UCSD-AML1 (cell line): ENCODE results near the gene SF3B5.
A peak's percentile ranks its signal among the peaks of the same experiment; 100 is the strongest.
"Not testable (repeated sequence)": the region's sequence is repeated elsewhere in the genome, so short reads cannot be mapped to it uniquely, and the experiment has no call there.

Source experiments
- DNase-seq: peaks from one replicate; lab custom pipeline; 2025; ENCODE audit not compliant: unreplicated experiment; lab: John Stamatoyannopoulos, UW

SF3B5 gene

DNA sequence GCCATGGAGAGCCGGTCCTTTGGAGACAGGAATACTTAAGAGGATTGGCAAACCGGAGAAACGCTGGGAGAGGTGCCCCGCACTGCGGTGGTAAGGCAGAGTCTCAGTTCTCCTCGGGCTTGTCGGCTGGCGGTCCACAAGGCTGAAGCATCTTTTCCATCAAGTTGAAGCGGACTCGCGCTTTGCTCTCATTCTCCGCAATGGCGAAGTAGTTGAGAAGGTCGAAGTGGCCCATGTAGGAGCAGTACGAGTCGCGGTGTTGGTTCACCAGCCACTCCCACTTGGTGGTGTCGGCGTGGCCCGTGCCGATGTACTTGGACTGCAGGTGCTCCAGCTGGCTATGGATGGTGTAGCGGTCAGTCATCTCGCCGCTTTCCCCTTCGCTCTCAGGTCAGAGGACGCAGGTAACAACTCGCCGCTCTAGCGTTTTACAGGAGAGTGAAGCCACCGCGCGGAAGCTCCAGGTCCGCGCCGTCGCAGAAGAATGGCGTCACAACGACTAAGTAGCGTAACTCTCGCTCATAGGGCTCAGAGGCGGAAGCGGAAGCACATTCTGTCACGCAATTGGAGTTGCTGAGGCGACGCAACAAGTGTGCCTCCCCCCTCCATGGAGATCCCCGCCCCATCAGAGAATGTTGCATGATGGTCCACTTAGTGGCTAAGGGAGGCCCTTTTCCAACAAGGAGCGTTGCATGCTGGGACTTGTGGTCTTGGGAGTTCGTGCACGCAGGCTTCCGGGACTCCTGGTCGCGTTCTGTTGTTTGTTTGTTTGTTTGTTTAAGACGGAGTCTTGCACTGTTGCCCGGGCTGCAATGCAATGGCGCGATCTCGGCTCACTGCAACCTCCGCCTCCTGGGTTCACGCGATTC, at the start of gene SF3B5:
Gene SF3B5 (minus strand): TSS at position 440 of the 869 bp plus-strand sequence. CDS start 76 bp downstream, at position 364.
- peak; percentile 98 for DNase-seq

DNA sequence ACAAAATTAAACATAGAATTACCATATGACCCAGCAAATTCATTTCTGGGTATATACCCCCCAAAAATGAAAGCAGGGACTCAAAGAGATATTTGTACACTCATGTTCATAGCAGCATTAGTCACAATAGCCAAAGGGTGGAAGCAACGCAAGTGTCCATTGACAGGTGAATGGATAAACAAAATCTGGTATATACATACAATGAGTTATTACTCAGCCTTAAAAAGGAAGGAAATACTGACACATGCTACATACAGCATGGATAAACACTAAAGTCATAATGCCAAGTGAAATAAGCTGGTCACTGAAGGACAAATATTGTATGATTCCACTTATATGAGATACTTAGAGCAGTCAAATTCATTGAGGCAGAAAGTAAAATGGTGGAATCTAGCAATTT, 49.6 kb upstream of the SF3B5 start:
- DNase-seq, result no peak

DNA sequence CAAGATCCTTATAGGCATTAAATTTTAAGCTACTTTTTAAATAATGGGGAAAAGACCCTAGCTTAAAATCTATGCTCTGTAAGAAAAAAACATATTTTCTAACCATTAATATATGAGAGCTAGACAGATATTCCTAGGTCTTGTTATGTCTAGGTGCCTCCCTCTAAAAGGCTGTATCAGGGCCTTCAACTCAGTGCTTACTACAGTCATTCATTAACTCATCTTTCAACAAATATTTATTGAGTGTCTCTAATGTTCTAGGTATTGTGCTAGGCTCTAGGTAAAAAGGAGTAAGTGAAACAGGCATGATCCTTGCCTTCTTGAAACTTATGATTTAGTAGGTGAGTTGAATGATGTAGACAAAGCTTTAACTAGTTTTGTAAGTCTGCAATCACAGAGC, 48.5 kb upstream of the SF3B5 start:
- no peak for DNase-seq

DNA sequence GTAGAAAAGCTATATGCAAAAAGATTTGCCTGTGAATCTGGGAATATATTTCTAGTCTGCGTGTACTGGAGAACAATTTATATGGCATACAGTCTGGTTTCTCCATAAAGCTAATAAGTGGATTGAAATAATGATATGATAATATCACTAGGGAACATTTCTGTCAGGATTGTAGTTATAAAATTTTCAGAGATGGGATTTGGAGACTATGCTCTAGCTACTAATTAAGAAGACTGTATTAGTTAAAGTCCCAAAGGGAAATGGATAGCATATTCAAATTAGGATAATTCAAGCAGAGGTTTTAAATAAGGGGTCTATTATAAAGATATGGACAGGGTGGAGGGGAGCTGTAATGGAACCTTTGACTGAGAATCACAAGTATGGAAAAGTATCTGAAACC, 47.7 kb upstream of the SF3B5 start:
- DNase-seq, result no peak

DNA sequence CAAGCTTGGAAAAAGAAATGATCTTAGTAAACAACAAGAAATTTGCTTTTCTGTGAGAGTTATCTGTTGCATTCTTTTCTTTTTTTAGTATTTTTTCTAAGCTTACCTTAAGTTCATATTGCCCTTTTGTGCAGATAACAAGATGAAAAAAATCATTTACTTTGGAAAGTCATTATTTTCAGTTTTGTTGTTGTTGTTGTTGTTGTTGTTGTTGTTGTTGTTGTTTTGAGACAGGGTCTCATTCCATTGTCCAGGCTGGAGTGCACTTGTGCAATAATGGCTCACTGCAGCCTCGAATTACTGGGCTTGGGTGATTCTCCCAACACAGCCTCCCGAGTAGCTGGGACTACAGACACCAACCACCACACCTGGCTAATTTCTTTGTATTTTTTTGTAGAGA, 46.1 kb upstream of the SF3B5 start:
- DNase-seq, result no peak

DNA sequence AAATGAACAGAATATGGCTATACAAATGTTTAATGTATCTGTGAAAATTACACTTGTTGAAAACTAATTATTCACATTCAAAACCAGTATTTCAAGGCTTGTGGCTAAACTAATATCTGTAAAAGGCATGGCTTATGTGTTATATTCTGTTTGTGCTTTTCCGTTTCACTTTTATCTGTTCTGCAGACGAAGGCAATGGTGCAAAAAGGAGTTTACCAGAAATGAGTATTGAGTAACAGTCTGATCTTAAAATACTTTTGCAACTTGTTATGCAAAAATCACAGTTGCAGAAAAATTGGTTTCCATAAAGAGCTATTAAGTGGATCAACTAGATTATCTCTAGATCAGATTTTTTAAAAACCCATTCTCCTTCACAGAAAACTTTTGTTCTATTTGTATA, 45.5 kb upstream of the SF3B5 start:
- DNase-seq, result no peak

DNA sequence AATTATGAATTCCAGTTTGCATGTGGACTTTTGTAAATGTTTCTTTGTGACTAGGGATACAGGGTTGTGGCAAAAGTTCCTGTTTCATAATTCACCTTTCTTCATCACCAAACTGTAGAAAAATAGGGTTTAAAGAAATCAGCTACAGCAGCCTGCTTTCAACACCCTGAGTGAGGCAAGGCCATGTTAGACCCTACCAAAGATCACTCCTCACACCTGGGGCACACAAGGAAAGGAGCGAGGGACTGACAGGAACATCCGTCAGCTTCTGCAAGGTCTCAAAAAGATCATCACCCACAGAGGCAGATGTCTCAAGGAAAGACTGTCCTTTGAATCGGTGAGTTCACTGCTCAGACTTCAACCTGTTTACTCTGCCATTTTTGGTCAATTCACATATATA, 44.4 kb upstream of the SF3B5 start:
- no peak for DNase-seq

DNA sequence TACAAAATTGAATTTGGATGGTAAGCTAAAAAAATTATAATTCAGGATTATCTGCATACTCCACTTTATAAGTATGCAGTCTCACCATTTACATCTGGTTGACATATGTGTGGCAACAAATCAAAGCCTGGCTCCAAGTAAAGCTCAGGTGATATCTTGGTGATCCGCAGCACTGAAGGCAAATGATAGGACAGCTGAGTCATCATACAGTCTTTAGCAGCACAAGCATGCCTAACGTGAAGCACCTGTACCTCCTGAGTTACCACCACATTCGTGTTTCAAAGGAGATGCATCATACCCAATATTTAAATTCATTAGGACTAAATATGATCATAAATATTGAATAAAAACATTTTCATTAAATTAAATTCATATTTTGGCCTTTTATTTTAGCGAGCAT, 43.2 kb upstream of the SF3B5 start:
- DNase-seq, result no peak

DNA sequence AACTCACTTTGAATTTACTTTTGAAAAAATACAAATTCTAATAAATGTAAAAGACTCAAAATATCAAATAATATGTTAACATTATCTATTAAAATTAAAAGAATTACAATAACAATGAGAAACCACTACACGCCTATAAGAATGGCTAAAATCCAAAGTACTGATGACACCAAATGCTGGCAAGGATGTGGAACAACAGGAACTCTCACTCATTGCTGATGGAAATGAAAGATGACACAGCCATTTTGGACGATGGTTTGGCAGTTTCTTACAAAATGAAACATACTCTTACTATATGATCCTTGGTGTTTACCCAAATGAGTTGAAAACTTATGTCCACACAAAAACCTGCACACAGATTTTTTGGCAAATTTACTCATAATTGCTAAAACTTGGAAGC, 39.4 kb upstream of the SF3B5 start:
- no peak for DNase-seq

DNA sequence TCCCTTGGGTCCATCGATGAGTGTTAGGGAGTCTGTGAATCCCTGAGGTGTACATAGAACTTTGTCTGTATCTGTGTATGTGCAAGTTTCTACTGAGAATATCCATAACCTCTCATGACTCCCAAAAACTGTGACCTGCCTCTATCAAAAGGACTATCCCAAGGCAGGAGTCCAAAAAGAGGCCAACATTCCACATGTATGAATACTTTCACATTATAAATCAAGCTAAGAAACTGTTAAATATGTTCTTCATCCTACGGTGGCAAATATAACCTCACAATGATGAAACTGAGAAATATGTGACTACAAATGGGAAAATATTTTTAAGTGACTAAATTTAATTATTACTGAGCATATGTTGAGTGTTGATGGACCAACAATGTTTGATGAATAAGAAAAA, 38.8 kb upstream of the SF3B5 start:
- no peak for DNase-seq

DNA sequence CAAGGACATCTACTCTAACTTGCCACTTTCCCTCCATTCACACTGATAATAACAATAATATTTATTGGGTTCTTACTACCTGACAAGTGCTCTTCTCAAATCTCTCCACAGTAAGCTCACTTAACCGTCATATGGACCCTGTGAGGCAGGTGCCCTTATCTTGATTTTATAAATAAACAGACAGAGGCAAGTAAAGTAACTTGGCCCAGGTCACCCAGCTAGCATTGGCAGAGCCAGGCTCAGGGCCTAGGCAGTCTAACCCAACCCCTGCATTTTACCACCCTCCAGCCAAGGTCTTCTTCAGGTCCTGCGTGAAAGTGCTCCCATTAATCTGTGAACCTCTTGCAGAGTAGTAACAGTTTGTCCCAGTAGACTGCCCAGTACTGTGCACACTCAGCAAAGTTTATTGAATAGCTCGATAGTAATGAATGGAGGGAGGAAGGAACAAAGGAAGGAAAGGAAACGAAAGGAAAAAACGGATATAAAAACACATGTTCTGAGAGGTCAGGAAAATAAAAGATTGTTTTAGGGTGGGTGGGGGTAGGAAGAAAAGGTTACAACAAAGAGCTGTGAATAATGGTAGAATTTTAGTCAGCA, 38.0 kb upstream of the SF3B5 start:
- no peak for DNase-seq

DNA sequence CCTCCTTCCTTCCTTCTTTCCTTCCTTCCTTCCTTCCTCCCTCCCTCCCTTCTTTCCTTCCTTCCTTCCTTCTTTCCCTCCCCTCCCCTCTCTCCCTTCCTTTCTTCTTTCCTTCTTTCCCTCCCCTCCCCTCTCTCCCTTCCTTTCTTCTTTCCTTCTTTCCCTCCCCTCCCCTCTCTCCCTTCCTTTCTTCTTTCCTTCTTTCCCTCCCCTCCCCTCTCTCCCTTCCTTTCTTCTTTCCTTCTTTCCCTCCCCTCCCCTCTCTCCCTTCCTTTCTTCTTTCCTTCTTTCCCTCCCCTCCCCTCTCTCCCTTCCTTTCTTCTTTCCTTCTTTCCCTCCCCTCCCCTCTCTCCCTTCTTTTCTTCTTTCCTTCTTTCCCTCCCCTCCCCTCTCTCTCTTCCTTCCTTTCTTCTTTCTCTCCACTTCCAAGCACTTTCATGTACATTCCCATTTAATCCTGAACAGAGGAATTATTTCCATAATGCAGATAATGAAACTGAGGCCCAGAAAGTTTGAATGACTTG, 36.9 kb upstream of the SF3B5 start:
- DNase-seq, result not testable (repeated sequence)

DNA sequence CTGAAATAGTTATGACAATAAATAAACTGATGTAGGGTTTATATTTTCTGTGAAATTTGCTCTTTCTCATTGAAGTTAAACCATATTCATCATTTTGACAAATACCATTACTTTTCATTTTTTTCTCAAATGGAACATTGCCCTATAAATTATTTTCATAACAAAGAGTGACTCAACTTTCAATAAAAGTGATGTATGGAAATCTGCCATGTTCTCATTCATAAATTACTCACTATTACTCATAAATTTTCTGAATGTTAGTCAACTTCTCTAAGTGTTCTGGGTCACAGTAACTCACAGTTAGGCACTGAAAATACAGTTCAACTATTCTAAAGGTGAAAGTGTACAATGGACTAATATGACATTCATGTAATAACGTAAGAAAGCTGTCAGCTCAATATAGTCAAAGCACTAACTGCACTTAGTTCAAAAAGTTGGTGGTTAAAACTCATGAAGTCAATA, 35.9 kb upstream of the SF3B5 start:
- DNase-seq, result no peak

DNA sequence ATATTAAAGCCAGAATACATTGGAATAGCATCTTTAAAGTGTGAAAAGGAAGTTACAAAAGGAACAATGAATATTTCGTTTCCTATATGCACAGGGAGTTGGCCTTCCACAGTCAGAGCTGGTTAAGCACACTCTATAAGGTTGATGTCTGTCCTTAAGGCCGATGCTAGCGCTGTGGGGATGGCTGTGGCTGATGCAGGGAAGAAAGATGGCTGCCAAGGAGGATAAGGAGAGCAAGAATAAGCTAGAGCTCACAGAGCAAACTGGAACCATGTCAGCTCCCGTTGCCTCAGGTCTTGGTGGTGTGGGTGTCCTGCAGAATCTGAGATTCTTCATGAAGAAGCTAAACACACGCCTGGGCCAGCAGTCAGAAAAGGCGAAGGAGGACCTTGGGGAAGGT, 34.1 kb upstream of the SF3B5 start:
- no peak for DNase-seq

DNA sequence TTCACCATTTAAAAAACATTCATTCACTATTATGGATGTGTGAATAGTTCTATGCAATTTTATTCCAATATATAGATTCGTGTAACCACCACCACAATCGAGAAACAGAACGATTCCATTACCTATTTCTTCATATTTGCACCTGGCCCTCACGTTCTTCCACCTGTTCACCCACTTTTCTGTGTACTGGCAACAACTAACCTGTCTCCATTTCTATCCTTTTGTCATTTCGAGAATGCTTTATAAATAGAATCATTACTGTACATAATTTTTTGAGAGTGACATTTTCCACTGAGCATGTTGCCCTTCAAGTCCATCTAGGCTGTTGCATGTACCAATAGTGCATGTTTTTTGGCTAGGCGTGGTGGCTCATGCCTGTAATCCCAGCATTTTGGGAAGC, 31.7 kb upstream of the SF3B5 start:
- DNase-seq, result no peak

DNA sequence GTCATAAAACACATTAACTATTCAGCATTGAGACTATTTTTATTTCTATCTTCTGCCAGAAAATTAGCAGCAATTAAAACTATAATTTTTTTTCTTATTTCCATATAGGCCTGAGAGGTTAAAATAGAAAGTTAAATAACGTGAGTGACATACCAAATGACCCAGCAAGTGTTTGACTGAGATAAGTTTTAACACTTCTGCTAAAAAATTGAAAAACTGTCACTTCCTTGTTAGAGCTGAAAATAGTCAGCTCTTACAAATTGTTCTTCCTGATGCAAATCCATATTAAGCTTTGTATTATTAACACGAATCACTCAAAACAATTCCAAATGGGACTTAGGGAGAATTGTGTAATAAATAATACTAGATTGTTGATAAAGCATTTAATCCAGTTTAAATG, 28.5 kb upstream of the SF3B5 start:
- no peak for DNase-seq

DNA sequence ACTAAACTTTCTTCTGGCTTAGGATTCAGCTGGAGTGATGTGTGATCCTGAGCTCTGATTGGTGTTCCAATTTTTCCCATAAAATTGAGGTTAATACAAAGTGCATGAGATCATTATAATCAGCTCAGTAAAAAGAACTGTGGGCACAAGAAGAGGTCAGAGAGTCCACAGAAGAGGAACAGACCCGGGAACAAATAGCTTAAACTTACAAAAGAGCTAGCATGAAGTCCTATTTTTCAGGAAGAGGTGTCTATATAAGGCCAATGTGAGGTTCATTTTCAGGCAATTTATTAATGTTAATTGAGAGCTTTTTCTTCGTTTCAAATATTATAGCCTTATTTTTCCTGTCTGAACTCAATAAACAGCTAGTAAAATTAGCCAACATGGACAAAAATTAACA, 28.0 kb upstream of the SF3B5 start:
- DNase-seq, result no peak

DNA sequence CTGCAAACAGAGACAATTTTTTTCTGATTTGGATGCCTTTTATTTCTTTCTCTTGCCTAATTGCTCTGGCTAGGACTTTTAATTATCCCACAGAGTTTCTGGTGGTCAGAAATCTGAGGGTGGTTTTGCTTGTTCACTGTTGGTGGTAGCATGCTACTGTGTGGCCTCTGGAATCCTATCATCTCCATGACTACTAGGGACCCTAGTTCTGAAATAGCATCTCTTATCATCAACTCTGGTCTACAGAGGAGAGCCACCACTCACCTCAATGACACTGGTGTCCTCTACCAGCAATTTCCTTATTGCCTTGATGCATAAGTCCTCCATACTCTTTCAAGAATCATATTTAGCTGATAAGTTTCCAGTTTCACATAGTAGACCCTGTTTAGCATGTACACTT, 27.5 kb upstream of the SF3B5 start:
- DNase-seq, result no peak

DNA sequence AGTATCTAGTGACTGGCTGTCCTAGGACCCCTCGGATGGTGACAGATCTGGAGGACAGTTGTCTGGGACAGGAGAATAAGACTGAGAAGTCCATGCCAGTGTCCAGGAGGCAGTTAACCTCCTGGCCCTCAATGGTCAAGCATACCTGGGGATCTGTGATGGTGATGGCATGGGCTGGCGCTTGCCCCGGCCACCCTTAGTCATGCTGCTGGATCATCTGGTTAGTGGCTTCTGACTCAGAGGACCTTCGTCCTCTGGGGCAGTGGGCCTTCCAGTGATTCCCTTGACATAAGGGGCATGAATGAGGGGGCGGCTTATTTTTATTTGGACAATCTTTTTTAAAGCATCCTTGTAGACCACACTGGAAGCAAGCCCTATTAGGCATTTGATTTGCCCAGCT, 24.0 kb upstream of the SF3B5 start:
- DNase-seq, result no peak

DNA sequence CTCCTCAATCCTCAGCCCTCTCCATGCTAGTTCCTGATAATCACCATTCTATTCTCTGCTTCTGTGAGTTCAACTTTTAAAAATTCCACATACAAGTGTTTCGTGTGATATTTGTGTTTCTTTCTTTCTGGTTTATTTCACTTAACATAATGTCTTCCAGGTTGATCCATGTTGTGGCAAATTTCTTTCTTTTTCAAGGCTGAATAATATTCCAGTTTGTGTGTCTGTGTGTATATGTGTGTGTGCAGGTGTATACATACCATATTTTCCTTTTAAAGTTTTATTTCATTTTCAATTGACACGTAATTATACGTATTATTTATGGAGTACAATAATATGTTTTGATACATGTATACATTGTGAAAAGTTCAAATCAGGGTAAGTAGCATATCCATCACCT, 19.8 kb upstream of the SF3B5 start:
- no peak for DNase-seq

DNA sequence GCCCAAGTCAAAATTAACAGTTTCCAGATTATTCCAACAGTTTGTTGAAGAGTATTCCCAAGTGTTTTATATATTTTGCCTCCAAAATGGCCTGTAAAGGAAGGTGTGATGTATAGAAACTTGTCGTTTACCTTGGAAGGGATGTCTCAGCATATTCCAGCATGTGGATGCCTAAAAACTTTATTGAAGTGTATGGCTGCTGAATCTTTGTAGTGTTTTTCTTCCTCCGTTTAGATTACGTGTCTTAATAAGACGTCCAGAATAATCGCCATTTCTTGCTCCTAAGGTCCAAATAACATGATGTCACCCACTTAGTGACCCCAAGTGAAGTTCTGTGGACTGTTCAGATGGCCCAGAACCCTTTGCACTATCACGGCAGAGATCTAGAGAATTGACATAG, 18.0 kb upstream of the SF3B5 start:
- DNase-seq, result no peak

DNA sequence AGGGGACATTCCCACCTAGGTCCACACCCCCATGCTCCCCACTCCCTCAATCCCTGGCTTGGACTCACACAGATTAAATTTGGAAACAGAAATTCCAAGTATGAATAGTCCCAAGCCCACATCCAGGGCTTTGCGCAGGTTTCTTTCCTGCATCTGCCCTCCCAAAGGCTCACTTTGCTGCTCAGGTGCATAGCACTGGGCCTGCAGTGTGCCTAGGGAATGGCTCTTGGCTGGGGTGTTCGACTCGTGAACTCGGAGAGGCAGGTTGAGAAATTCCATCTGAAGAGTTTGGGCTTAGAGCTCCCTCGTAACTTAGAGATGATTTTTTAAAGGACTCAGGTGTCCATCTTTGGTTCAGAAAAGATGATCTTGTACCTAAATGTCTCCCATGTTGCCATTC, 14.8 kb upstream of the SF3B5 start:
- DNase-seq, result no peak
